Stimulated activated CD4-positive, alpha-beta T cell treated with anti-CD3 and anti-CD28 coated beads, TNF-alpha, amount 100 ng/mL, for 24 hours (primary cell): ENCODE results near the gene MPZL3.

Source experiments
- DNase-seq, 3 experiments: peaks; one replicate each; pipeline ENCODE4 v3.0.0-alpha.2; 2020; ENCODE audit warnings: low read depth in 3 of 3

The MPZL3 gene, protein sequence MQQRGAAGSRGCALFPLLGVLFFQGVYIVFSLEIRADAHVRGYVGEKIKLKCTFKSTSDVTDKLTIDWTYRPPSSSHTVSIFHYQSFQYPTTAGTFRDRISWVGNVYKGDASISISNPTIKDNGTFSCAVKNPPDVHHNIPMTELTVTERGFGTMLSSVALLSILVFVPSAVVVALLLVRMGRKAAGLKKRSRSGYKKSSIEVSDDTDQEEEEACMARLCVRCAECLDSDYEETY

GRCh38 chr11:118251858-118252652 lies at the start of gene MPZL3:
TSS of gene MPZL3 (minus strand) at chr11:118252365. CDS start at chr11:118252294, 71 bp downstream.
- DNase-seq = peak; percentile 69 to 85 (median 72)

- DNase-seq = no peak
Observed at GRCh38 chr11:118301600-118302195, 49.5 kb upstream of the MPZL3 start.

DNA sequence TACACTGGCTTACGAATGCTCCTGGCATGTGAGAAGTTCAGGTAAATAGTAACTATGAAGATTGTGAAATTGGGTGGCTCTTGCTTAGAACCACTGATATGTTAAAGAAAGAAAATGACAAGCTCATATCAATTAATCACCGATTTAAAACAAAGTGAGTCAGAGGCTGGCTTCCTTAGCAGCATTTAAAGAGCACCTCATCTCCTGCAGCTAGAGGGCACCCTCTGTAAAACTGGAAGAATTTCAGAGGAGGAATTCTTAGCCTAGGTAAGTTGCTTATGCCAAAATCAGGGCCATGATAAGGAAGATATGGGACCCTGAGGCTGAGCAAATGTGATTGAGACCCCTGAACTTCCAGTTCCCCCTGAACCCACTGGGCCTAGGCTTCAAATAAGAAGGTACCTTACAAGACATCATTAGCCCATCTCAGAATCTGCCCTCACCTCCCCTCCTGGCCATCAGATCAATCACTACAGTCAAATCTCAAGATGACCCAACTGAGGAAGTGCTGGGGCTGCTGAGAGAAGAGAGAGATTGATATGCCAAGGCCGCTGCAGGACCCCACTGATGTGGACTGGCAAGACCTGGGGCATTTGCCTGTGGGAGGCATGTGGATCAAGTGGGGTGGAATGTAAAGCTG lies 43.8 kb upstream of the MPZL3 start:
- peak in 2 of 3 experiments; percentile 29 to 37 for DNase-seq

DNA sequence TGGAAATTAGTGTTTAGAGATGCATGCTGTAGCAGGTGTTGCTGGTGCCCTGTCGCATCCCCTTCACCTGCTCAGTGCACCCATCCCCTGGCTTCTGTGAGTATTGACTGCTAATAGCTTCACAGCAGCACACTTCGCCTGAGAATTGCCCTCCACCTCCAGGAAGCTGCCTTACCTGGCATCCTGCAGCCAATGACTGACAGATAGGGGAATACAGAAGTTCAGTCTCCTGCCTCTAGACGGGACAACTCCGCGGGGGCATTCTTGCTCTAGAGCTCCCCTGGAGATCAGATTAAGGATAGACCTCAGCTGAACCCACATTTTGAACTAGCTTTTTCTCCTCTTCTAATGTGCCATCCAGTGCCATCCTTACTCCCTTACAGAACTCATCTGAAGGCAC lies 43.0 kb upstream of the MPZL3 start:
- DNase-seq = no peak

DNA sequence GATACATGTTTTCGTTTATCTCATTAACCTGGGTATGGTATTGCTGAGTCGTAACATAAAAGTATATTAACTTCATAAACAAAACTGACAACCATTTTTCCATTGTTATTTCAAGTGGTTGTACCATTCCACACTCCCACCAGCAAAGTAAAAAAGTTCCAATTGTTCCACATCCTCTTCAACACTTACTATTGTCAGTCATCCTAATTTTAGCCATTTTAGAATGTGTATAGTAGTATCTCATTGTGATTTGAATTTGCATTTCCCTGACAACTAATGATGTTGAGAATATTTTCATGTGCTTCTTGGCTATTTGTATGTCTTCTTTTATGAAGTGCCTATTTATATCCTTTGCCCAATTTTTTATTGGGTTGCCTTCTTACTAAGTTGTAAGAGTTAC lies 41.9 kb upstream of the MPZL3 start:
- no peak for DNase-seq

DNA sequence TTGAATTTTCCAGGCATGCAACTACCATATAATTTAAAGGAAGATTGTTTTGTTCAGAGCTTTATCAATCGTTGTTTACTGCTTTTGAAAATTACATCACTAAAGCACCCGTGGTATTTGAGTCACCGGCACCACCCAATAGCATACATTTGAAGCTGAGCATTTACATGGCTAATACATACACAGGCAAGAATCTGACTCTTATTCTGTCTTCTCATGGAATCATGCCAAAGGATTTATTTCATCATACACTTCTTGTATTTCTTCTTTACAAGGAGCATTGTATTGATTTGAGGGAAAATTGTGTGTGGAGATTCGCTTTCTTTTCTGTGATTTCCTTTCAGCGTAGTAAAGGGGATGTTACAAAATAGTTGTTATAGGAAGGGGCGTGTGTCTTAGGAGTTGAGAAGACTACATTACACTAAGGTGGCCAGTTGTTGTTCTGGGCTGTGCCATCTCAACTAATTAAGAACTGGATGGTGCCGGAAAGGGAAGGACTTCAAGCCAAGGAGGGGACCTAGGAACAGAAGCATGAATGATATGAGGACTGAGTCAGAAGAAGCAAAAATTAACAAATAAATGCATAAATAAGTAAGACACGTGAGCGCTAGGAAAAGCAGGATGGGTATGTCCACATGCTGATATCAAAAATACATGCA lies 39.4 kb upstream of the MPZL3 start:
- no peak for DNase-seq

- no peak for DNase-seq
Observed at GRCh38 chr11:118290923-118291322, 38.8 kb upstream of the MPZL3 start.

DNA sequence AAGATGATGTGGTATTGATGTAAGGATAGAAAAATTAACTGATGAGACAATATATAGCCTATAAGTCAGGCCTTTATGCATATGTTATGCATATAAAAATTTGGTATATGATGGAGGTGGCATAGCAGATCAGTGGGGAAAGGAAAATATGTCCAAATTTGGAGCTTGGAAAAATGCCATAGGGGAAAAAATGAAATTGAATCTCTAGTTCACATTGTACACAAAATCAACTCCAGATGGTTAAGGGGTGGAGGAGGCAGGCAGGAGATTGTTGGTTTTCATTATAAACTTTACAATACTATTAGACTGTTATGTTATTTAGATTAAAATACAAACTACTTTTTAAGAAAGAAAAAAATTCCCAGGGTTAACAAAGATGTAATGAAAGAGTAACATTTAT lies 37.2 kb upstream of the MPZL3 start:
- DNase-seq = no peak

GRCh38 chr11:118287006-118287405 lies 34.8 kb upstream of the MPZL3 start:
- no peak for DNase-seq

GRCh38 chr11:118286545-118286944 lies 34.4 kb upstream of the MPZL3 start:
- DNase-seq = no peak

DNA sequence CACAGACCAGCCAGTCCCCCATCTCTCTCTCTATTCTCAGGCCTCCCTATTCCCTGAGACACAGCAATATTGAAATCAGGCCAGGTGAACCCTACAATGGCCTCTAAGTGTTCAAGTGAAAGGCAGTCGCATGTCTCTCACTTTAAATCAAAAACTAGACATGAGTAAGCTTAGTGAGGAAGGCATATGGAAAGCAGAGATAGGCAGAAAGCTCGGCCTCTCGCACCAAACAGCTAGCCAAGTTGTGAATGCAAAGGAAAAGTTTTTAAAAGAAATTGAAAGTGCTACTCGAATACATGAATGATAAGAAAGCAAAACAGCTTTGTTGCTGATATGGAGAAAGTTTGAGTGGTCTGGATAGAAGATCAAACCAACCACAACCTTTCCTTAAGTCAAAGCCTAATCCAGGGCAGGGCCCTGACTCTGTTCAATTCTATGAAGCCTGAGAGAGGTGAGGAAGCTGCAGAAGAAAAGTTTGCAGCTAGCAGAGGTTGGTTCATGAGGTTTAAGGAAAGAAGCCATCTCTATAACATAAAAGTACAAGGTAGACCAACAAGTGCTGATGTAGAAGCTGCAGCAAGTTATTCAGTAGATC lies 31.7 kb upstream of the MPZL3 start:
- peak in 1 of 3 experiments; percentile 43 for DNase-seq

DNA sequence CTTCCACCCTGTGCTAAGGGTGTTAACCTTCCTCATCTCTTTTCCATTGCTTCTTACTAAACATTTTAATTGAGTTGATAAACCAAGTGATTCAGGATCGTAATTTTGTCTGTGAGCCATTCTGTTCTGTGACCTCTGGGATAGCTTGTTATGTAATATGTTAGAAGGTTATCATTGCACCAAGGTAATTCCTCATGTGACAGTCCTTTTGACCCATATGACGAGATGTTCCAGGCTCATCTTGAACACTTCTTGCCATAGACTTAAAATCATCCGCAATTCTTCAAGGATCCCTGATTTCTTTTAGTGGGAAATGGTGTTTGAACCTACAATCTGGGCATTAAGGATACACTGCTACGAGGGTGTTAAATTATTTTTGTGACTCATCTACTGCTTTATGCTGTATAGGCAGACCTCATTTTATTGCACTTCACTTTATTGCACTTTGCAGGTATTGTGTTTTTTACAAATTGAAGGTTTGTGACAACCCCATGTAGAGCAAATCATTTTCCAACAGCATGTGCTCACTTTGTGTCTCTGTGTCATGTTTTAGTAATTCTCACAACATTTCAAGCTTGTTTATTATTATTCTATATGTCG lies 31.0 kb upstream of the MPZL3 start:
- DNase-seq = no peak

DNA sequence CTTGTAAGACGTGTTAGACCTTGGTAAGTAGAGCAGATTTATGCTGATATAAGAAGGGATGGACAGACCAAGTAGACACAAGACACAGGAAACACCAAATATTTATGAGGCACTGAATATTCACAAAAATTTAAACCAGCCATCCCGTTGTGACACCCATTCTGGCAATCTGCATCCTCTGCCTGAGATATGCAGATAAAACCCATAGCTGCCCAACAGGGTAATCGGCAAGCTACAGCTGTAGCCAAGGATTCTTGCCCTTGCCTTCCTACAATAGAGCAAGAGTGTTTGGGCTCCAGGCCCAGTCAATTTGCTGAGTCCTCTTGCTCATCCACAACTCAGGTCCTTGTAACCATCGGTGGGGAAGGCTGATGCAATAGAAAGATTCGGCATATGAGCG lies 30.4 kb upstream of the MPZL3 start:
- DNase-seq = no peak

DNA sequence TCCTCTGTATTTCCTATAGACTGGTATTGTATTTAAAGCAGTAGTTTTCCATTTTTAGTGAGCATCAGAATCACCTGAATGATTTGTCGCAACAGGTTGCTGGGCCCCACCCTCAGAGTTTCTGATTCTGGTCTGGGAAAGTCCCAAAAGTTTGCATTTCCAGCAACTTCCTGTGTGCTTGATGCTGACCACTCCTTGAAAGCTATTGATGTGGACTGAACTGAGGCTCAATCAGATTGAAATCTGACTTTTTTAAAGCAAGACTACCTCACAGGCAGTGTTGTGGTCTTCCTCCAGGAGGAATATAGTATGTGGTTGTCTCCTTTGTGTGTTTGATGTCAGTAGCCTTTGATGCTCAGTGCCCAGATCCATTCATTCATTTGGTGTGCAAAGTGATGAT lies 29.1 kb upstream of the MPZL3 start:
- peak in 1 of 3 experiments; percentile 22 for DNase-seq

DNA sequence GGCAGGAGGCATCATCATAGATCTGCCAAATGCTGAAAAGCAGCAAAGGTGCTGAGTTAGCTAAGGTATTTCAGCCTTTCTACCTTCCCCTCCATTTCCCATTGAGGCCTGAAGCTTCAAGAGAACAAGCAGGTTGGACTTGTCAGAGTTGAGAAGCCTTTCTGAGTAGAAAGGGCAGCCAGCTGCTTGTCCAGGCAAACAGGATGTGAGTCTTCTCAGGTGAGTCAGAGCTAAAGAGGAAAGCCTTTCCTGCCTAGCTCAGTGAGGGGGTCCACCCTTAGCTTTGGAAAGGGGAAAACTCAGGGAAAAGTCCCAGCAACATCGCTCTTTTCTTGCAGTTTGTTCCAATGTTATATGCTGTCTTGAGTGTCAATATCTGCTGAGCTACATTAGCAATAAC lies 25.1 kb upstream of the MPZL3 start:
- DNase-seq = no peak

GRCh38 chr11:118276422-118276821 lies 24.3 kb upstream of the MPZL3 start:
- DNase-seq = no peak

- DNase-seq = no peak
Observed at GRCh38 chr11:118275176-118275575, 23.0 kb upstream of the MPZL3 start.

GRCh38 chr11:118274186-118274585 lies 22.0 kb upstream of the MPZL3 start:
- no peak for DNase-seq

- DNase-seq = no peak
Observed at GRCh38 chr11:118272001-118272400, 19.8 kb upstream of the MPZL3 start.

DNA sequence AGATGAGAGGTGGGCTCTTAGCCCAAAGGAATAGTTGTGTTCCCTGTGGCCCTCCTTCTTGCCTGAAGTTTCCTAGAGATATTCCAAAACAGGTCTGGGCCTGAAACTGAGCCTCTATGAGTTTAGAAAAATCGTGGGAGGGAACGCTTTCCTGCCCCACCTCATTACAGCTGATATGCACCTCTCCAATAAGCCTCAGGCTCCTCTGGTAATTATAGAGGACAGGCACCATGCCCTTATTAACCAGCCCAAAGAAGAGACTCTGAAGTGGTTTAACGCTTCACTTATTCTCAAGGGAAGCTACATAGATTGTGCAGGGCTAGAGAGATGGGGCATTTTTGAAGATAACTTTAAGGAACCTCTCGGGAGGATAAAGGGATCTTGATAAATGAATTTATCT lies 15.3 kb upstream of the MPZL3 start:
- DNase-seq = no peak

GRCh38 chr11:118265954-118266353 lies 13.8 kb upstream of the MPZL3 start:
- DNase-seq = no peak
